GM12878 (cell line): ENCODE measurements around the gene SNAPC2. TPM values are rescaled to one million over a fixed set of nuclear protein-coding genes. Genes with fewer than 3 reads are reported as not detected.

Experiments
- ATAC-seq: fragments of 200-7000 bp; cut with Tn5 transposase; 3 replicates; pipeline ENCODE4 v1.9.1; 2020; ENCODE audit warnings: mild to moderate bottlenecking, moderate library complexity
- BruUV-seq: library from RNA; stranded (reverse); fragments of 400-500 nt; replicated peaks from 2 replicates; lab custom pipeline; 2021; lab: Mats Ljungman, UMichigan
- CTCF ChIA-PET: fragments of 300-600 bp; sonication (Branson Sonifier 250); formaldehyde crosslinking; extraction: SDS; loops from one replicate; lab custom pipeline; 2021; ENCODE audit warnings: inconsistent platforms; lab: Yijun Ruan, JAX
- POLR2A ChIA-PET: fragments of 350-600 bp; formaldehyde crosslinking; extraction: SDS; loops from one replicate; lab custom pipeline; 2021; ENCODE audit warnings: inconsistent platforms; lab: Charles Lee
- RAD21 ChIA-PET: fragments of 300-600 bp; sonication (Branson Sonifier 250); formaldehyde crosslinking; loops from one replicate; lab custom pipeline; 2023; ENCODE audit warnings: antibody characterized with exemption; ENCODE audit not compliant: unreplicated experiment; lab: Charles Lee
- SMC1A ChIA-PET: fragments of 300-600 bp; sonication (Branson Sonifier 250); formaldehyde crosslinking; loops from one replicate; lab custom pipeline; 2023; ENCODE audit not compliant: unreplicated experiment, uncharacterized antibody; lab: Charles Lee
- DNase-seq: peaks from one replicate; pipeline ENCODE4 v3.0.0-alpha.2; 2011; ENCODE audit warnings: low read depth, low spot score
- FAIRE-seq: peaks from 3 replicates; lab custom pipeline; 2011; peaks lifted over from hg19 to GRCh38; lab: Jason Lieb, UNC
- H2AFZ ChIP-seq: 2 replicates; pipeline ENCODE4 v1.6.0; 2011; ENCODE audit warnings: low read depth, low read length, control low read depth; ENCODE audit not compliant: control insufficient read depth
- H3K27ac ChIP-seq: 2 replicates; pipeline ENCODE4 v1.5.1; 2011; ENCODE audit warnings: control low read depth; ENCODE audit not compliant: control insufficient read depth, insufficient read depth
- H3K27me3 ChIP-seq, 2 experiments: replicated peaks in 1 of 2; 2 replicates each; pipeline versions ENCODE4 v1.6.0 to v1.6.1; 2011; ENCODE audit warnings: low read length in 1 of 2; ENCODE audit not compliant: control insufficient read depth in 2 of 2, insufficient read depth in 2 of 2
- H3K36me3 ChIP-seq, 2 experiments: 2 replicates each; pipeline ENCODE4 v1.5.1; 2011; ENCODE audit warnings: low read length in 1 of 2; ENCODE audit not compliant: control insufficient read depth in 2 of 2, insufficient read depth in 2 of 2
- H3K4me1 ChIP-seq: 2 replicates; pipeline ENCODE4 v1.6.1; 2011; ENCODE audit warnings: mild to moderate bottlenecking, low read length, moderate library complexity, mixed read lengths; ENCODE audit not compliant: control insufficient read depth, insufficient read depth
- H3K4me2 ChIP-seq: 2 replicates; pipeline ENCODE4 v1.6.0; 2011; ENCODE audit warnings: control low read depth; ENCODE audit not compliant: control insufficient read depth, insufficient read depth
- H3K4me3 ChIP-seq: fragments of 200-600 bp; sonication (generic); 2 replicates; pipeline ENCODE4 v1.5.1; 2016
- H3K79me2 ChIP-seq: 2 replicates; pipeline ENCODE4 v1.6.0; 2011; ENCODE audit warnings: low read length; ENCODE audit not compliant: control insufficient read depth, insufficient read depth
- H3K9ac ChIP-seq: 2 replicates; pipeline ENCODE4 v1.8.0; 2011; ENCODE audit warnings: low read length, control low read depth, mixed read lengths; ENCODE audit not compliant: control insufficient read depth, insufficient read depth
- H3K9me3 ChIP-seq: replicated peaks from 3 replicates; pipeline ENCODE4 v1.5.1; 2011; ENCODE audit warnings: mild to moderate bottlenecking, low read length; ENCODE audit not compliant: control insufficient read depth, insufficient read depth
- H4K20me1 ChIP-seq: 2 replicates; pipeline ENCODE4 v1.6.0; 2011; ENCODE audit not compliant: control insufficient read depth, insufficient read depth
- ASH2L ChIP-seq: fragments of 300-600, 200-600 bp; sonication (generic); IDR thresholded peaks from 2 replicates; pipeline ENCODE4 v1.6.1; 2017; ENCODE audit warnings: low read depth, mild to moderate bottlenecking, borderline replicate concordance
- BHLHE40 ChIP-seq, 2 experiments: fragments of 450-650 bp in 1 of 2; IDR thresholded peaks; 2 replicates each; pipeline ENCODE4 v1.6.1; 2011 to 2017; ENCODE audit warnings: low read depth in 2 of 2, borderline replicate concordance in 1 of 2, improper control_type of control experiment in 1 of 2, low read length in 1 of 2, mild to moderate bottlenecking in 1 of 2
- CEBPB ChIP-seq, 2 experiments: fragments of 150-350 bp in 1 of 2; IDR thresholded peaks; 2 replicates each; pipeline ENCODE4 v1.6.1; 2012 to 2014; ENCODE audit warnings: low read depth in 2 of 2, low read length in 2 of 2, borderline replicate concordance in 1 of 2, inconsistent platforms in 1 of 2
- EGR1 ChIP-seq, 2 experiments: IDR thresholded peaks; 1 replicate in 1 of 2; 2 replicates in 1 of 2; pipeline ENCODE4 v1.6.1; 2011 to 2012; ENCODE audit warnings: low read depth in 2 of 2, low read length in 2 of 2, borderline replicate concordance in 1 of 2, mild to moderate bottlenecking in 1 of 2, moderate library complexity in 1 of 2
- EP300 ChIP-seq, 2 experiments: fragments of 150-350 bp in 1 of 2; IDR thresholded peaks; 2 replicates each; pipeline ENCODE4 v1.6.1; 2011 to 2012; ENCODE audit warnings: low read depth in 2 of 2, low read length in 2 of 2, borderline replicate concordance in 1 of 2, improper control_type of control experiment in 1 of 2, inconsistent platforms in 1 of 2; ENCODE audit not compliant: control insufficient read depth in 1 of 2
- FOXK2 ChIP-seq: fragments of 450-650 bp; IDR thresholded peaks from 2 replicates; pipeline ENCODE4 v1.6.1; 2017; ENCODE audit warnings: mild to moderate bottlenecking, moderate library complexity
- IKZF1 ChIP-seq: fragments of 450-650 bp; conservative IDR thresholded peaks from 2 replicates; pipeline ENCODE4 v1.6.1; 2017; ENCODE audit warnings: antibody characterized with exemption, mild to moderate bottlenecking
- IKZF2 ChIP-seq, 2 experiments: fragments of 450-650 bp; IDR thresholded peaks; 2 replicates each; pipeline ENCODE4 v1.6.1; 2017; ENCODE audit warnings: mild to moderate bottlenecking in 2 of 2, moderate library complexity in 2 of 2
- POU2F2 ChIP-seq: IDR thresholded peaks from 3 replicates; pipeline ENCODE4 v1.6.1; 2011; ENCODE audit warnings: low read depth, mild to moderate bottlenecking, low read length, borderline replicate concordance
- RUNX3 ChIP-seq: IDR thresholded peaks from 2 replicates; pipeline ENCODE4 v1.6.1; 2012; ENCODE audit warnings: low read length, inconsistent platforms
- SKIL ChIP-seq: fragments of 450-650 bp; IDR thresholded peaks from 2 replicates; pipeline ENCODE4 v1.6.1; 2017; ENCODE audit warnings: mild to moderate bottlenecking, low read depth, inconsistent platforms; ENCODE audit not compliant: poor library complexity, severe bottlenecking
- SMAD1 ChIP-seq: fragments of 450-650 bp; IDR thresholded peaks from 2 replicates; pipeline ENCODE4 v1.6.1; 2018; ENCODE audit warnings: mild to moderate bottlenecking, low read depth; ENCODE audit not compliant: partially characterized antibody
- SPI1 ChIP-seq: IDR thresholded peaks from 2 replicates; pipeline ENCODE4 v1.6.1; 2011; ENCODE audit warnings: low read depth, mild to moderate bottlenecking, low read length, moderate library complexity, borderline replicate concordance; ENCODE audit not compliant: insufficient read depth
- TAF1 ChIP-seq: IDR thresholded peaks from 2 replicates; pipeline ENCODE4 v1.6.1; 2011; ENCODE audit warnings: mild to moderate bottlenecking, low read depth, low read length, borderline replicate concordance
- TCF3 ChIP-seq: IDR thresholded peaks from 2 replicates; pipeline ENCODE4 v1.6.1; 2012; ENCODE audit warnings: low read depth, mild to moderate bottlenecking, low read length, borderline replicate concordance; ENCODE audit not compliant: insufficient read depth
- YBX1 ChIP-seq: fragments of 450-650 bp; IDR thresholded peaks from 2 replicates; pipeline ENCODE4 v1.6.1; 2016; ENCODE audit warnings: antibody characterized with exemption
- WGBS: methylation state at CpG from one replicate; pipeline ENCODE4 v1.1.6; 2016; ENCODE audit warnings: low lambda C conversion rate; ENCODE audit not compliant: insufficient replicate concordance, insufficient coverage; ENCODE audit errors: missing lambda C conversion rate; 5-methylcytosine and 5-hydroxymethylcytosine counted together
- in situ Hi-C: fragments of 300-500 bp; cut with MboI; formaldehyde crosslinking; loops from 9 replicates; pipeline ENCODE4 v1.14.3; 2018; ENCODE audit warnings: mixed read lengths
- intact Hi-C: fragments of 100-400 bp; cut with micrococcal nuclease; formaldehyde crosslinking; loops from one replicate; pipeline ENCODE4 v1.14.2; 2022; ENCODE audit not compliant: unreplicated experiment
- polyA plus RNA-seq, 11 experiments: library from polyadenylated mRNA; depleted of rRNA in 4 of 11; unstranded in 6 of 11; stranded (reverse) in 5 of 11; fragments of >200 nt; fragmentation: Nextera tagmentation in 4 of 11; fragmentation: Illumina TruSeq in 1 of 11; extraction: Ambion mirVana in 4 of 11; extraction: Trizol in 1 of 11; gene quantifications; 1 replicate in 1 of 11; 2 replicates in 10 of 11; pipeline versions ENCODE4 v1.2.1 to v1.2.3, GENCODE V29; 2011 to 2016; ENCODE audit warnings: inconsistent platforms in 2 of 11, missing spikeins in 2 of 11, low read depth in 1 of 11
- total RNA-seq, 4 experiments: library from RNA; depleted of rRNA in 3 of 4; stranded (reverse); fragments of >200 nt in 3 of 4; fragmentation: Illumina TruSeq in 1 of 4; extraction: Trizol in 1 of 4; gene quantifications; 2 replicates each; pipeline versions ENCODE4 v1.2.1 to v1.2.3, GENCODE V29; 2013 to 2021
- TF ChIP-seq, protein P1 (sequence below), 3 experiments: IDR thresholded peaks in 2 of 3; conservative IDR thresholded peaks in 1 of 3; 2 replicates each; pipeline ENCODE4 v1.5.1; 2011; ENCODE audit warnings: low read depth in 3 of 3, low read length in 3 of 3, mild to moderate bottlenecking in 3 of 3, control low read depth in 2 of 3, moderate library complexity in 2 of 3, inconsistent platforms in 1 of 3, mixed read lengths in 1 of 3; ENCODE audit not compliant: control insufficient read depth in 2 of 3, insufficient read depth in 1 of 3; ENCODE audit errors: extremely low read depth in 1 of 3

SNAPC2 gene
- total and polyA plus RNA-seq, 10 of the 15 experiments (the other 5 are each of a cell fraction or from before 2014, with no cell fraction given), result 0.19 to 20.8 (median 12.6) TPM

- Histone ChIP-seq H3K9ac (no peak overlapping the region), H3K4me3 (no peak overlapping the region), H3K4me2 (no peak overlapping the region), H2AFZ (no peak overlapping the region), H3K27me3 (no peaks in the 10 kb centered on the region), H3K9me3 (no peaks in the 10 kb centered on the region), H3K27ac (no peak overlapping the region), H3K4me1 (no peaks in the 10 kb centered on the region; the same call in 1 of the 2 replicates), H3K36me3 (peaks cover 7 to 33% of the 10 kb centered on the region in 2 experiments; a peak in 3 of 4 replicates), H4K20me1 (no peaks in the 10 kb centered on the region; the same call in 1 of the 2 replicates), H3K79me2 (no peaks in the 10 kb centered on the region)
- intact Hi-C loops (no loop called here), in situ Hi-C loops (no loop called here)
- no peak for DNase-seq
- no peak for FAIRE-seq
- WGBS, result 83% methylated on average over 23 of the region's 24 CpGs
- peak; percentile 67 for ATAC-seq
- ChIA-PET CTCF (interaction anchor here (0.6 to 4.4 kb wide), 12 partner anchors 9 to 305 kb away, joined by 3 to 44 read pairs (median 4); partner anchors contain the start of genes MAP2K7, TIMM44 and TRAPPC5), SMC1A (interaction anchor here (1.1 to 2.2 kb wide), 3 partner anchors 13 to 67 kb away, joined by 3 to 10 read pairs (median 4); partner anchors contain the start of gene TIMM44), RAD21 (interaction anchor here (0.7 to 2.2 kb wide), 5 partner anchors 9 to 361 kb away, joined by 3 to 11 read pairs (median 5); partner anchors contain the start of genes SNAPC2, STXBP2 and TIMM44), POLR2A (interaction anchor here (0.5 to 1.7 kb wide), 5 partner anchors 8 to 388 kb away, joined by 3 to 6 read pairs (median 4); partner anchors contain the start of gene TIMM44)
- BruUV-seq, result no TSS peak
- TF ChIP-seq ASH2L (no peak), RUNX3 (peak; percentile 28; the same call in 1 of the 2 replicates), BHLHE40 (IDR thresholded peaks at IDR 0.05; ENCODE audit: borderline replicate concordance in 1 of 2, low read depth in 2 of 2, low read length in 1 of 2) (peak; percentile 25 to 50; a peak in 1 of 4 replicates), SKIL (no peak), SMAD1 (peak; percentile 88), TAF1 (no peak), IKZF2 (IDR thresholded peaks at IDR 0.05) (peak; percentile 20 to 42; a peak in 2 of 4 replicates), TCF3 (no peak), FOXK2 (no peak), IKZF1 (peak; percentile 46; the same call in 1 of the 2 replicates), YBX1 (no peak), EGR1 (IDR thresholded peaks at IDR 0.05; ENCODE audit: borderline replicate concordance in 1 of 2, low read depth in 2 of 2, low read length in 2 of 2) (no peak), CEBPB (IDR thresholded peaks at IDR 0.05; ENCODE audit: borderline replicate concordance in 1 of 2, low read depth in 2 of 2, low read length in 2 of 2) (no peak), POU2F2 (no peak), EP300 (IDR thresholded peaks at IDR 0.05; ENCODE audit: borderline replicate concordance in 1 of 2, control insufficient read depth in 1 of 2, low read depth in 2 of 2, low read length in 2 of 2) (no peak), SPI1 (no peak)
- TF ChIP-seq, protein P1, sequence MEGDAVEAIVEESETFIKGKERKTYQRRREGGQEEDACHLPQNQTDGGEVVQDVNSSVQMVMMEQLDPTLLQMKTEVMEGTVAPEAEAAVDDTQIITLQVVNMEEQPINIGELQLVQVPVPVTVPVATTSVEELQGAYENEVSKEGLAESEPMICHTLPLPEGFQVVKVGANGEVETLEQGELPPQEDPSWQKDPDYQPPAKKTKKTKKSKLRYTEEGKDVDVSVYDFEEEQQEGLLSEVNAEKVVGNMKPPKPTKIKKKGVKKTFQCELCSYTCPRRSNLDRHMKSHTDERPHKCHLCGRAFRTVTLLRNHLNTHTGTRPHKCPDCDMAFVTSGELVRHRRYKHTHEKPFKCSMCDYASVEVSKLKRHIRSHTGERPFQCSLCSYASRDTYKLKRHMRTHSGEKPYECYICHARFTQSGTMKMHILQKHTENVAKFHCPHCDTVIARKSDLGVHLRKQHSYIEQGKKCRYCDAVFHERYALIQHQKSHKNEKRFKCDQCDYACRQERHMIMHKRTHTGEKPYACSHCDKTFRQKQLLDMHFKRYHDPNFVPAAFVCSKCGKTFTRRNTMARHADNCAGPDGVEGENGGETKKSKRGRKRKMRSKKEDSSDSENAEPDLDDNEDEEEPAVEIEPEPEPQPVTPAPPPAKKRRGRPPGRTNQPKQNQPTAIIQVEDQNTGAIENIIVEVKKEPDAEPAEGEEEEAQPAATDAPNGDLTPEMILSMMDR (IDR thresholded peaks at IDR 0.05 in 2 of 3, conservative IDR thresholded peaks at IDR 0.05 in 1 of 3; ENCODE audit: control insufficient read depth in 2 of 3, extremely low read depth in 1 of 3, insufficient read depth in 1 of 3, low read depth in 3 of 3, low read length in 3 of 3), result peak; percentile 51 to 70 (median 62)
Measured at GRCh38 chr19:7928741-7929701, 8.9 kb downstream of the SNAPC2 start.
